Loucy (cell line): ENCODE data around the gene EIF2S3.

ENCODE experiments used
- H2AFZ ChIP-seq: fragments of 200-600 bp; sonication (generic); 2 replicates; pipeline ENCODE4 v1.6.0; 2016; ENCODE audit warnings: antibody characterized with exemption, mild to moderate bottlenecking, low read length, moderate library complexity
- H3F3A ChIP-seq: fragments of 200-600 bp; 2 replicates; pipeline ENCODE4 v1.6.0; 2016; ENCODE audit warnings: antibody characterized with exemption, low read depth, mild to moderate bottlenecking
- H3K27me3 ChIP-seq: fragments of 200-600 bp; sonication (generic); 2 replicates; pipeline ENCODE4 v1.6.1; 2014; ENCODE audit warnings: low read length, mild to moderate bottlenecking; ENCODE audit not compliant: insufficient read depth, poor library complexity, severe bottlenecking
- H3K36me3 ChIP-seq: fragments of 200-600 bp; sonication (generic); 2 replicates; pipeline ENCODE4 v1.6.1; 2016; ENCODE audit warnings: low read length; ENCODE audit not compliant: insufficient read depth
- H3K4me1 ChIP-seq: fragments of 200-600 bp; sonication (generic); 2 replicates; pipeline ENCODE4 v1.5.1; 2014; ENCODE audit warnings: low read length, mild to moderate bottlenecking; ENCODE audit not compliant: insufficient read depth, poor library complexity, severe bottlenecking
- H3K4me2 ChIP-seq: fragments of 200-600 bp; sonication (generic); 2 replicates; pipeline ENCODE4 v1.6.0; 2014; ENCODE audit warnings: antibody characterized with exemption, low read length, low read depth, mild to moderate bottlenecking; ENCODE audit not compliant: poor library complexity, severe bottlenecking
- H3K4me3 ChIP-seq: fragments of 200-600 bp; sonication (generic); 2 replicates; pipeline ENCODE4 v1.5.1; 2014; ENCODE audit warnings: low read length, mild to moderate bottlenecking, mixed read lengths; ENCODE audit not compliant: poor library complexity, severe bottlenecking
- H3K79me2 ChIP-seq: fragments of 200-600 bp; sonication (generic); 2 replicates; pipeline ENCODE4 v1.6.1; 2014; ENCODE audit warnings: low read length; ENCODE audit not compliant: insufficient read depth
- H3K9ac ChIP-seq: fragments of 200-600 bp; sonication (generic); 2 replicates; pipeline ENCODE4 v1.6.0; 2014; ENCODE audit warnings: mild to moderate bottlenecking, low read depth, low read length, moderate library complexity; ENCODE audit not compliant: poor library complexity, severe bottlenecking
- H3K9me2 ChIP-seq: fragments of 200-600 bp; sonication (generic); replicated peaks from 2 replicates; pipeline ENCODE4 v1.6.1; 2016; ENCODE audit warnings: low read depth, low read length, mixed read lengths
- H3K9me3 ChIP-seq: fragments of 200-600 bp; sonication (generic); 2 replicates; pipeline ENCODE4 v1.6.1; 2014; ENCODE audit warnings: mild to moderate bottlenecking, antibody characterized with exemption, low read length, low read depth; ENCODE audit not compliant: insufficient read depth
- H4K20me1 ChIP-seq: fragments of 200-600 bp; sonication (generic); 2 replicates; pipeline ENCODE4 v1.6.0; 2014; ENCODE audit warnings: antibody characterized with exemption, low read length, mild to moderate bottlenecking; ENCODE audit not compliant: insufficient read depth, poor library complexity, severe bottlenecking
- CTCF ChIP-seq: fragments of 200-600 bp; sonication (generic); conservative IDR thresholded peaks from 2 replicates; pipeline ENCODE4 v1.5.1; 2014; ENCODE audit warnings: mild to moderate bottlenecking, antibody characterized with exemption, low read length
- EZH2phosphoT487 ChIP-seq: fragments of 200-600 bp; IDR thresholded peaks from 2 replicates; pipeline ENCODE4 v1.6.1; 2018; ENCODE audit warnings: antibody characterized with exemption, mild to moderate bottlenecking, moderate library complexity, borderline replicate concordance

The EIF2S3 gene

DNA sequence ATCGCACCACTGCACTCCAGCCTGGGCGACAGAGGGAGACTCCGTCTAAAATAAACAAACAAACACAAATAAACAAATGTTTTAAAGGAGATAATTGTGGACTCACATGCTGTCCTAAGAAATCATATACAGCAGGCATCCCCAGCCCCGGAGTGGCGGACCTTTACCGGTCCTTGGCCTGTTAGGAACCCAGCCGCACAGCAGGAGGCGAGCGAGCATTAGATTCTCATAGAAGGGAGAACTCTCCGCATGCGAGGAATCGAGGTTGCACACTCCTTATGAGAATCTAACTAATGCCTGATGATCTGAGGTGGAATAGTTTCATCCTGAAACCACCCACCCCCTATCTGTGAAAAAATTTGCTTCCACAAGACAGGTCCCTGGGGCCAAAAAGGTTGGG, 39.0 kb downstream of the EIF2S3 start:
- H3K36me3 ChIP-seq = no peaks in the 10 kb centered on the region
- no peaks in the 10 kb centered on the region for H3F3A ChIP-seq
- no peak overlapping the region for H3K4me2 ChIP-seq
- H3K79me2 ChIP-seq = no peaks in the 10 kb centered on the region
- no peaks in the 10 kb centered on the region for H3K9me2 ChIP-seq
- no peaks in the 10 kb centered on the region for H3K4me1 ChIP-seq
- no peaks in the 10 kb centered on the region for H3K9me3 ChIP-seq
- H3K4me3 ChIP-seq = no peak overlapping the region
- no peak overlapping the region for H2AFZ ChIP-seq
- TF ChIP-seq EZH2phosphoT487 (no peak), CTCF (no peak)
- H3K9ac ChIP-seq = no peak overlapping the region
- H3K27me3 ChIP-seq = no peaks in the 10 kb centered on the region
- no peaks in the 10 kb centered on the region for H4K20me1 ChIP-seq

GRCh38 chrX:24097741-24098260, 43.0 kb downstream of the EIF2S3 start:
- Histone ChIP-seq H3K9ac (no peak overlapping the region), H4K20me1 (no peaks in the 10 kb centered on the region), H3K79me2 (no peaks in the 10 kb centered on the region), H3K27me3 (no peaks in the 10 kb centered on the region), H3F3A (no peaks in the 10 kb centered on the region), H3K4me1 (no peaks in the 10 kb centered on the region), H3K9me2 (no peaks in the 10 kb centered on the region), H3K36me3 (no peaks in the 10 kb centered on the region), H2AFZ (no peak overlapping the region), H3K4me3 (no peak overlapping the region), H3K4me2 (no peak overlapping the region), H3K9me3 (no peaks in the 10 kb centered on the region)
- TF ChIP-seq EZH2phosphoT487 (no peak), CTCF (no peak)

- Histone ChIP-seq H2AFZ (no peak overlapping the region), H3K9me2 (no peaks in the 10 kb centered on the region), H3K4me1 (no peaks in the 10 kb centered on the region), H3K4me3 (no peak overlapping the region), H3K36me3 (no peaks in the 10 kb centered on the region), H3K9ac (no peak overlapping the region), H3K4me2 (no peak overlapping the region), H3K9me3 (no peaks in the 10 kb centered on the region), H3K27me3 (no peaks in the 10 kb centered on the region), H3F3A (no peaks in the 10 kb centered on the region), H4K20me1 (no peaks in the 10 kb centered on the region), H3K79me2 (no peaks in the 10 kb centered on the region)
- TF ChIP-seq EZH2phosphoT487 (no peak), CTCF (no peak)
These were observed 44.2 kb downstream of the EIF2S3 start for GRCh38 chrX:24098932-24099331.
